ENCODE data around the gene ADM5. TPM values are rescaled to one million over a fixed set of nuclear protein-coding genes. Genes with fewer than 3 reads are reported as not detected.

Gene ADM5
- total and polyA plus RNA-seq, 5 donors from 2014 or later, result 0.10 to 1.7 (median 0.34) TPM; not detected in 2

- Mint-ChIP-seq H3K27me3 (peaks cover 4% of the 10 kb centered on the region), H3K4me1 (peaks cover 8 to 49% (median 29%) of the 10 kb centered on the region in 4 donors), H3K9me3 (no peaks in the 10 kb centered on the region), H3K27ac (no peak overlapping the region), H3K36me3 (peaks cover 16% of the 10 kb centered on the region), H3K4me3 (peak overlapping the region in 2 of 4 donors; percentile 3 to 43)
- H3K4me3 ChIP-seq (ENCODE audit: low read depth, low read length), result no peak overlapping the region
- H3K9me3 ChIP-seq (ENCODE audit: control insufficient read depth in 2 of 2, low read length in 2 of 2), result no peaks in the 10 kb centered on the region
- DNase-seq (no peak), ATAC-seq (ENCODE audit: low read depth in 2 of 2) (no peak)
- H3K27ac ChIP-seq (ENCODE audit: insufficient read depth, low read length, poor library complexity, severe bottlenecking), result no peak overlapping the region
- no peaks in the 10 kb centered on the region for H3K27me3 ChIP-seq (ENCODE audit: control insufficient read depth, insufficient read depth, low read length)
- H3K36me3 ChIP-seq (ENCODE audit: control insufficient read depth, insufficient read depth, low read length), result peaks cover 34% of the 10 kb centered on the region
- peaks cover 30% of the 10 kb centered on the region for H3K4me1 ChIP-seq (ENCODE audit: control insufficient read depth, insufficient read depth, low read length, poor library complexity, severe bottlenecking)
Measured at GRCh38 chr19:49645995-49646394, 43.4 kb upstream of the ADM5 start.

GRCh38 chr19:49646586-49646985 is 42.8 kb upstream of the ADM5 start:
- Mint-ChIP-seq H3K9me3 (no peaks in the 10 kb centered on the region), H3K36me3 (peaks cover 16% of the 10 kb centered on the region), H3K4me1 (peaks cover 8 to 44% (median 26%) of the 10 kb centered on the region in 4 donors), H3K4me3 (no peak overlapping the region), H3K27me3 (peaks cover 3% of the 10 kb centered on the region), H3K27ac (peak overlapping the region in 1 of 3 donors; percentile 41)
- peaks cover 36% of the 10 kb centered on the region for H3K36me3 ChIP-seq (ENCODE audit: control insufficient read depth, insufficient read depth, low read length)
- H3K27me3 ChIP-seq (ENCODE audit: control insufficient read depth, insufficient read depth, low read length), result no peaks in the 10 kb centered on the region
- peaks cover 24% of the 10 kb centered on the region for H3K4me1 ChIP-seq (ENCODE audit: control insufficient read depth, insufficient read depth, low read length, poor library complexity, severe bottlenecking)
- no peak overlapping the region for H3K27ac ChIP-seq (ENCODE audit: insufficient read depth, low read length, poor library complexity, severe bottlenecking)
- H3K9me3 ChIP-seq (ENCODE audit: control insufficient read depth in 2 of 2, low read length in 2 of 2), result no peaks in the 10 kb centered on the region
- no peak overlapping the region for H3K4me3 ChIP-seq (ENCODE audit: low read depth, low read length)
- no peak for DNase-seq
- ATAC-seq (ENCODE audit: low read depth in 2 of 2), result no peak

GRCh38 chr19:49651029-49651819 is 38.2 kb upstream of the ADM5 start:
- Mint-ChIP-seq H3K9me3 (peaks cover 0 to 2% (median 0%) of the 10 kb centered on the region in 7 donors), H3K27me3 (no peaks in the 10 kb centered on the region), H3K36me3 (peaks cover 24% of the 10 kb centered on the region), H3K27ac (no peak overlapping the region), H3K4me1 (peaks cover 0 to 8% (median 3%) of the 10 kb centered on the region in 4 donors), H3K4me3 (no peak overlapping the region)
- H3K27ac ChIP-seq (ENCODE audit: insufficient read depth, low read length, poor library complexity, severe bottlenecking), result no peak overlapping the region
- H3K9me3 ChIP-seq (ENCODE audit: control insufficient read depth in 2 of 2, low read length in 2 of 2), result no peaks in the 10 kb centered on the region
- H3K36me3 ChIP-seq (ENCODE audit: control insufficient read depth, insufficient read depth, low read length), result peaks cover 54% of the 10 kb centered on the region
- DNase-seq, result no peak
- H3K4me3 ChIP-seq (ENCODE audit: low read depth, low read length), result no peak overlapping the region
- no peaks in the 10 kb centered on the region for H3K27me3 ChIP-seq (ENCODE audit: control insufficient read depth, insufficient read depth, low read length)
- ATAC-seq (ENCODE audit: low read depth in 2 of 2), result no peak
- no peaks in the 10 kb centered on the region for H3K4me1 ChIP-seq (ENCODE audit: control insufficient read depth, insufficient read depth, low read length, poor library complexity, severe bottlenecking)

GRCh38 chr19:49651820-49652550 is 37.4 kb upstream of the ADM5 start:
- Histone ChIP-seq H3K36me3 (ENCODE audit: control insufficient read depth, insufficient read depth, low read length) (peaks cover 50% of the 10 kb centered on the region), H3K4me3 (ENCODE audit: low read depth, low read length) (no peak overlapping the region), H3K4me1 (ENCODE audit: control insufficient read depth, insufficient read depth, low read length, poor library complexity, severe bottlenecking) (no peaks in the 10 kb centered on the region), H3K27me3 (ENCODE audit: control insufficient read depth, insufficient read depth, low read length) (no peaks in the 10 kb centered on the region), H3K9me3 (ENCODE audit: control insufficient read depth in 2 of 2, low read length in 2 of 2) (no peaks in the 10 kb centered on the region), H3K27ac (ENCODE audit: insufficient read depth, low read length, poor library complexity, severe bottlenecking) (no peak overlapping the region)
- DNase-seq (no peak), ATAC-seq (ENCODE audit: low read depth in 2 of 2) (no peak)
- Mint-ChIP-seq H3K27me3 (no peaks in the 10 kb centered on the region), H3K27ac (no peak overlapping the region), H3K4me1 (peaks cover 0 to 10% (median 3%) of the 10 kb centered on the region in 4 donors), H3K9me3 (peaks cover 0 to 2% (median 0%) of the 10 kb centered on the region in 7 donors), H3K36me3 (peaks cover 25% of the 10 kb centered on the region), H3K4me3 (no peak overlapping the region)

GRCh38 chr19:49652551-49653465 is 36.6 kb upstream of the ADM5 start:
- Histone ChIP-seq H3K27me3 (ENCODE audit: control insufficient read depth, insufficient read depth, low read length) (no peaks in the 10 kb centered on the region), H3K36me3 (ENCODE audit: control insufficient read depth, insufficient read depth, low read length) (peaks cover 48% of the 10 kb centered on the region), H3K4me1 (ENCODE audit: control insufficient read depth, insufficient read depth, low read length, poor library complexity, severe bottlenecking) (no peaks in the 10 kb centered on the region), H3K27ac (ENCODE audit: insufficient read depth, low read length, poor library complexity, severe bottlenecking) (no peak overlapping the region), H3K4me3 (ENCODE audit: low read depth, low read length) (no peak overlapping the region), H3K9me3 (ENCODE audit: control insufficient read depth in 2 of 2, low read length in 2 of 2) (no peaks in the 10 kb centered on the region)
- Mint-ChIP-seq H3K4me1 (peaks cover 0 to 9% (median 3%) of the 10 kb centered on the region in 4 donors), H3K27me3 (no peaks in the 10 kb centered on the region), H3K9me3 (peaks cover 0 to 2% (median 0%) of the 10 kb centered on the region in 7 donors), H3K27ac (no peak overlapping the region), H3K4me3 (no peak overlapping the region), H3K36me3 (peaks cover 23% of the 10 kb centered on the region)
- ATAC-seq (ENCODE audit: low read depth in 2 of 2) (no peak), DNase-seq (no peak)

GRCh38 chr19:49653466-49653806 is 36.0 kb upstream of the ADM5 start:
- Mint-ChIP-seq H3K27me3 (no peaks in the 10 kb centered on the region), H3K9me3 (peaks cover 0 to 2% (median 0%) of the 10 kb centered on the region in 7 donors), H3K4me3 (no peak overlapping the region), H3K36me3 (peaks cover 23% of the 10 kb centered on the region), H3K27ac (no peak overlapping the region), H3K4me1 (peaks cover 0 to 9% (median 3%) of the 10 kb centered on the region in 4 donors)
- no peak overlapping the region for H3K4me3 ChIP-seq (ENCODE audit: low read depth, low read length)
- H3K27ac ChIP-seq (ENCODE audit: insufficient read depth, low read length, poor library complexity, severe bottlenecking), result no peak overlapping the region
- H3K27me3 ChIP-seq (ENCODE audit: control insufficient read depth, insufficient read depth, low read length), result no peaks in the 10 kb centered on the region
- peaks cover 45% of the 10 kb centered on the region for H3K36me3 ChIP-seq (ENCODE audit: control insufficient read depth, insufficient read depth, low read length)
- ATAC-seq (ENCODE audit: low read depth in 2 of 2), result no peak
- no peaks in the 10 kb centered on the region for H3K4me1 ChIP-seq (ENCODE audit: control insufficient read depth, insufficient read depth, low read length, poor library complexity, severe bottlenecking)
- H3K9me3 ChIP-seq (ENCODE audit: control insufficient read depth in 2 of 2, low read length in 2 of 2), result no peaks in the 10 kb centered on the region
- no peak for DNase-seq

- H3K4me3 ChIP-seq (ENCODE audit: low read depth, low read length), result no peak overlapping the region
- H3K36me3 Mint-ChIP-seq, result peaks cover 20% of the 10 kb centered on the region
Measured at GRCh38 chr19:49654581-49654980, 34.8 kb upstream of the ADM5 start.

More at GRCh38 chr19:49654581-49654980, 34.8 kb upstream of the ADM5 start:
- Histone ChIP-seq H3K9me3 (ENCODE audit: control insufficient read depth in 2 of 2, low read length in 2 of 2) (no peaks in the 10 kb centered on the region), H3K36me3 (ENCODE audit: control insufficient read depth, insufficient read depth, low read length) (peaks cover 46% of the 10 kb centered on the region), H3K27me3 (ENCODE audit: control insufficient read depth, insufficient read depth, low read length) (no peaks in the 10 kb centered on the region), H3K4me1 (ENCODE audit: control insufficient read depth, insufficient read depth, low read length, poor library complexity, severe bottlenecking) (no peaks in the 10 kb centered on the region), H3K27ac (ENCODE audit: insufficient read depth, low read length, poor library complexity, severe bottlenecking) (no peak overlapping the region)
- peaks cover 0 to 2% (median 0%) of the 10 kb centered on the region in 7 donors for H3K9me3 Mint-ChIP-seq
- no peak for ATAC-seq (ENCODE audit: low read depth in 2 of 2)
- H3K4me3 Mint-ChIP-seq, result no peak overlapping the region
- no peaks in the 10 kb centered on the region for H3K27me3 Mint-ChIP-seq
- peaks cover 0 to 11% (median 0%) of the 10 kb centered on the region in 4 donors for H3K4me1 Mint-ChIP-seq
- no peak overlapping the region for H3K27ac Mint-ChIP-seq
- DNase-seq, result no peak
